COLO668 (cell line): ENCODE data around the gene MLST8.
A peak's percentile ranks its signal among the peaks of the same experiment; 100 is the strongest.
"Not testable (repeated sequence)": the region's sequence is repeated elsewhere in the genome, so short reads cannot be mapped to it uniquely, and the experiment has no call there.

Experiments used
- DNase-seq: peaks from one replicate; lab custom pipeline; 2025; ENCODE audit not compliant: unreplicated experiment; lab: John Stamatoyannopoulos, UW

Gene MLST8

DNA sequence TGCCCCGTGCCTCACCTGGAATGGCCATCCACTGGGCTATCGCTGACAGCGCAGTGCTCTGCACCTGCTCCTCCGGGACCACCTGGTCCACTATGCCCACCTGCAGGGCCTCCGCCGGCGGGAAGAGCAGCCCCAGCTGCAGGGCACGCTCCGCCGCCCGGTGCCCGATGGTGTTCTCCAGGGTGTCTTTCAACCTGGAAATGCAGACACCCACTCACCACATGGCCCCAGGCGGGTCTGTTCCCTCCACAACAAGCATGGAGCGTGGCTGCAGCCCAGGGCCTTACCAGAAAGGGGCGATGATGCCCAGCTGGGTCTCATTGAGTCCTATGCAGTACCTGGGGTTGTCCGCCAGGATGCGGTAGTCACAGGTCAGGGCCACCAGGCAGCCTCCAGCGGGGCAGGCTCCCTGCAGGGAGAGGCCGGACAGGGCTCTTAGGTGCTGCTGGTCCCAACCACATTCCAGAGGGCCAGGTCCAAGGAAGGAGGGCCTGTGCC is 37.8 kb downstream of the MLST8 start:
- DNase-seq: no peak

DNA sequence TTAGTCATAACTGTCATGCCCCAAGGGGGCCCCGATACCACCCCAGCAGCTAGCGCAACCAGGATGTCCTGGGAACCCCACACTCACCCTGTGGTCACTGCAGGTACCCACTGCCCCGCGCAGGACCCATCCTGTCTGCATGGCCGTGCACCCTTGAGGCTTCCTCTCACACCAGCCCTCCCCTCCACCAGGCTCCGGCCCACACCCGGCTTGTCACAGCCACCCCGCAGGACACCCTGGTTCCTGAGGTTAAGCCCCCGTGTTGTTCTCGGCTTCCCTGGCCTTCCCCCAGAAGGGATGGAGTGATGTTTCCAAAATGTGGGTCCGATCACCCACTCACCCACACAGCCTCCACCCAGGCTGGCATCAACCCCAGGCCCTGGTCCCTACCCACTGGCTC is 38.5 kb downstream of the MLST8 start:
- no peak for DNase-seq

DNA sequence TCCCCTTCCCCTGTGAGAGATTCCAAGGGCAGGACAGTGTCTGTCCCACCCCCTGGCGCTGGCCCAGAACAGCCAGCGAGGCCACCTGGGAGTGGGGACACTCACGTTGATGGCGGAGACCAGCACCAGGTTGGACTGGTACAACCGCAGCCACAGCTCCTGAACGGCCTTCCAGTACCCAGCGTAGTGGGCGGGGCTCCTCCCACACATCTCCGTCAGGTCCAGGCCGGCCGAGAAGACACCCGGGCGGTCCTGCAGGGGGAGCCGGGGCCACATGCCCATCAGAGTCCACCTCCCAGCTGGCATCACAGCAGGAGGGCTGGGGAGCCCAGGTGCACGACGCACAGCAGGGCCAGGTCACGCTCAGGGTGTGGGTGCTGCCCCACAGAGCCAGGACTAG is 39.0 kb downstream of the MLST8 start:
- DNase-seq: peak; percentile 45

DNA sequence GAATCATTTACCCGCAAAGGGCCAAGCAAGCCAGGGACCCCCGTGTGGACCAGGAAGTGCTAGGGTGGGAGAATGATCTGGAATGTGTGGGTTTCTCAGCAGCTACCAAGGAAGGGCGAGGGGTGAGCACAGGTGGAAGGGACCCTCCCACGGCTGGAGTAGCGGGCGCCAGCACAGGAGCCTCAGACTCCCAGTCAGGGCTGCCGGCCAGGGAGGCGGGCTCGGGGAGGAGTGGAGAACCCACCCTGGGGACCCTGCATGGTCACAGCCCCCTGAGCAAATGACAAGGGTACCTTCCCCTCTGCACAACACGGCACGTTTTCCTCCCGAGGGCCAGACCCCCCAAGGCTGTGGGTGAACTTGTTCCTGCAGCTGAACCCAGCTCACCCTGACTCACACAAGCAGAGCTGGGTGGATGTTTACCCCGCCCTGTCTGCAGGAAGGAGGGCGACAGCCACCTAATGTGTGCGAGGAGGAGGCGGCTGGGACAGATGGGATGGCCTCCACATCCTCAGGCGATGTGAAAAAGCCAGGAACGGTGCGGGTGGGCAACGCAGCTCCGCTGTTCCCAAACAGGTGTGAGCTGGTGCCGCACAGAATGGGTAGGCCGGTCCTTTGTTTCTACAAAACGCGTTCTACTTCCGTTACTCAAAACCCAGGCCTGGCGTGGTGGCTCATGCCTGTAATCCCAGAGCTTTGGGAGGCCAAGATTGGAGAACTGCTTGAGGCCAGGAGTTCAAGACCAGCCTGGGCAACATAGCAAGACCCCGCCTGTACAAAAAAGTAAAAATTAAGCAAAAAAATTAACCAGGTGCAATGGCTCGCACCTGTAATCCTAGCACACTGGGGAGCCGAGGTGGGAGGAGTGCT is 39.9 kb downstream of the MLST8 start:
- DNase-seq: no peak

DNA sequence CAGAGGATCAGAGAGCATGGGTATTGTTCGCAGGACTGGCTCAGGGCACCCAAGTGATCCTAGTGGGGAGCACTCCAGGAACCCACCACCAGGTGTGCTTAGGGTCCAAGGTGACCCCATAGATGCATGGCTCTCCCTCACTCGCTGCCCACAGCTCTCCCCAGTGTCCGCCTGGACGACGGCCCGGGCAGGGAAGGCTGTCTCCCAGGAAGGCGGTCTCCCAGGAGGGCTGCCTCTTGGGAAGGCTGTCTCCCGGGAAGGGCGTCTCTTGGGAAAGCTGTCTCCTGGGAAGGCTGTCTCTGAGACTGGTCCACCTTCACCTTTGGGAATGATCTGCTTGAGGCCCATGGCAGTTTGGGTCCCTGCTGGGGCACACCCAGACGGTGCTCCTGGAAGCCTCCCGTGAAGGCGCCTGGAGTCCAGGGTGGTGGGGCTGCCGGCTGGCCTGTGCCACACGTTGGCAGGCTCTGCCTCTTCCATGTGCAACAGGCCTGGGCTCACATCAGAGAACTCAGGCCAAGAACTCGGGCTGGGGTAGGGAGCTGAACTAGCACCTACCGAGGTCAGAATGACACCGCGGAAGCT is 41.1 kb downstream of the MLST8 start:
- no peak for DNase-seq

DNA sequence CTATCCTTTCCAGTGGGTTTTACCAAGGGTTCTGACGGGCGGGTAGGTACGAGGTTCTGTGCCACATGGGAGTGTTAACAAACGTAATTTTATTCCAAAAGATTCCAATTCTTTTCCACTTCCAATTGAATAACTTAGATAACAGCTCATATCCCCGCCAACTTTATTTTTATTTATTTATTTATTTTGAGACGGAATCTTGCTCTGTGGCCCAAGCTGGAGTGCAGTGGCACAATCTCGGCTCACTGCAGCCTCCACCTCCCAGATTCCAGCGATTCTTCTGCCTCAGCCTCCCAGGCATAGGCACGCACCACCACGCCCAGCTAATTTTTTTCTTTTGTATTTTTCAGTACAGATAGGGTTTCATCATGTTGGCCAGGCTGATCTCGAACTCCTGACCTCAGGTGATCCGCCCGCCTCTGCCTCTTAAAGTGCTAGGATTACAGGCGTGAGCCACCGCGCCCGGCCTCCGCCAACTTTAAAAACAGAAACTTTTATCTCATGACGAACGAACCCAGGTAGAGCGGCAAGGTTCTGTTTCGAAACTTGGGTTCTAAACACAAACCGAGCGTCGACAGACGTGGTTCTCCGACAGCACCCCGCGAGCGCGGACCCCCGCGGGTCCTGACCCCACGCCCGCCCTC is 45.5 kb downstream of the MLST8 start:
- DNase-seq: no peak

DNA sequence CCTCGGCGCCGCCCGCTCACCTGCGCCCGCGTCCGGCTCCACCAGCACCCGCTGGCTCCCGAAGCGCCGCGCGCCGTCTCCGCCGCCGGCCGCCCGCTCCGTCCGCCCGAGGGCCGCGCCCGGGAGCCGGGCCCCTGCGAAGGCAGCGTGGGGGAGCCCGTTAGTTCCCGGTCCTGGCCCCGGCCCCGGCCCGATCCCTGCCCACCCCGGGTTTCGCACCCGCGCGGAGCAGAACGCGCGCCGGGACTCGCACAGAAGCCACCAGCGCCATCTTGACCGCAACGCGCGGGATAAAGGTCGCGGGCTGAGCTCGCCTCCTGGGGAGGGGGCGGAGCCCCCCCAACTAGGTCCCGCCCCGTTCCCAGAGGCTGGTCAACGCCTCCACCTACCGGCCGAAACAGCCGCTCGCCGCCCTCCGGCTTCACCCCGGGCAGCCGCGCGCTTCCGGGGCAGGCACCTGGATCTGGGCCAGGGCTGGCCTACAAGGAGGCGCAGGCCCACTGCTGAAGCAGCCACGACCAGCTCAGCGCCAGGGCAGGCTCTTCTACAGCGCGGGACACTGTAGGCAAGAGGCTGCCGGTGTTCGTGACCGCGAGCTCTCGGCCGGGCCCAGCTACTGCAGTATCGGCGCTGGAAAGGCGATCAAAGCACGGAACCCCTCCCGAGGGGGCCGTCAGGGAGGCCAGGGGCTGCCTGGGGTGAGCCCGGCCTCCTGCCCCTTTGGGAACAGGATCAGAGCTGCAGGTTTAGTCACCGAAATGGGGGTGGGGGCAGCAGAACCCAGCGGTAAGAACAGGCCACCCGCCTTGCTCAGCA is 46.2 kb downstream of the MLST8 start, which contains the start of gene ECI1:
ECI1 (minus strand) TSS at position 292 of the 816 bp plus-strand sequence; CDS start at position 271, 21 bp downstream.
- peak; percentile 97 for DNase-seq

DNA sequence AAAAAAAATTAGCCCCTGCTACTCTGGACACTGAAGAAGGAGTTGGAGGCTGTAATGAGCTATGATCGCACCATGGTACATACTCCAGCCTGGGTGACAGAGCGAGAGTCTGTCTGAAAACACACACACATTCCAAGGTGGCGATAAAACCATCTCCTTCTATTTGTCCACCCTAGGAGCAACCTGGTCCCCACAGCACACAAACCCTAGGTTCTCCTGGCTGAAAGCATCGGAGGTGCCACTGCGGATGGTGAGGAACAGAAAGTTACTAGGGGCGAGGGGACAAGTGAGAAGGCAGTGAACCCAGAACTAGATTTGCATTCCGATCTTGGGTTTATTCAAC is 47.5 kb downstream of the MLST8 start:
- no peak for DNase-seq

DNA sequence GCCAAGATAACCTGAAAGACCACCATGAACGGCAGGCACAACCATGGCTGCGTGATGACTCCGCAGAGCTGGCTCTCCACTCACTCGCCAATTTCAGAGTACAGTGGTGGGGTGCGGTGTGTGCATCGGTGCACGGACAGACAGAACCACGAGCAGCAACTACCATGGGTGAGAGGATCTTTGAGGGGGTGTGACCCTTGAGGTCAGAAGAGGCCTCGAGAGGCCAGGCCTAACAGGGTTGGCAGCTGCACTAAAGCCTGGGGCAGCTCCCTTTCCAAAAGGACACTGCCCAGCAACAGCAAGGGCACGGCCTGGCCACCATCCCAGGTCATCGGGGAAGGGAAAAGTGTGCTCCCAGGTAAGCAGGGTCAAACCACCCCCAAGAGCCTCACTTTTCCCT is 48.0 kb downstream of the MLST8 start:
- no peak for DNase-seq

DNA sequence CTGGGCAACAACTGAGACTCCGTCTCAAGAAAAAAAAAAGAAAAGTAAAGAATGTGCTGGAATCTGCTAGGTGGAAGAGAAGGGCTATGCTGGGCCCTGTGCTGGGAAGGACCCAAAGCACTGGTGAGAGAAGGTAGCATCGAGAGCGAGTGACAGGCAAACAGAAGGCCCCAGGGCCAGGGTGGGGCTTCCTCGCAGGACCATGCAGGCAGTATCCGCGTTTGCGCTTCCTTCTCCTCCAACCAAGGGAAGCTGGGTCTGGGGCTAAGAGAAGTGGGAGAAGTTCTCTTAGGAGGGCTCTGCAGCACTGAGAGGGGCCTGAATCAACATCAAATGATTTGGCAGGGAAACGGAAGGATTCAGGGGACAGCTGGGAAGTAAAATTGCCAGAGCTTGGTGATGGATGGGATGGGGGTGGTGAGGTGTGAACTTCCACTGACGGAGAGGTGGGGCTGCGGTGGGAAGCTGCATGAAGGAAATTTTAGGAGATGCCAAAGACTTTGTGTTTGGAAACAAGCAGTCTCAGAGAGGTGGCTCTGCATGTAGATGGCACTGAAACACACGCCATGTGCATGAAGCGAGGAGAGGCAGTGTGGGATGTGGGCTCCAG is 51.4 kb downstream of the MLST8 start:
- DNase-seq: no peak

DNA sequence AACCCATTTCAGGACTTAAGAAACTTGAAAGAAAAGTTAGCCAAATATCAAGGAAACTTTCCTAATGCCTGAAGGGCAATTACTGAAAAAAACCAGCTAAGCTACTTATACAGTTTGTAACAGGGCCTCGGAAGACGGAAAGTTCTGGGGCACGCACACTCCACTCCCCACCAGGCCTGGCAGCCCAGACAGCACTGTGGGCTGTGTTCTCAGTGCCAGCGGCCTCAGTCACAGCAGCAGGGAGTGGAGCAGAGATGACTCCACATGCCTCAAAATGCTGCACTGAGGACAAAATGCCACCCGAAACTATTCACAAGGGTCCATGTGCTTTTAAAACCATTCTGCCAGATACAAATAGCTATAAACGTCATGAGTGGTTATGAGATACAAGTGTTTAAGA is 52.5 kb downstream of the MLST8 start:
- DNase-seq: no peak

DNA sequence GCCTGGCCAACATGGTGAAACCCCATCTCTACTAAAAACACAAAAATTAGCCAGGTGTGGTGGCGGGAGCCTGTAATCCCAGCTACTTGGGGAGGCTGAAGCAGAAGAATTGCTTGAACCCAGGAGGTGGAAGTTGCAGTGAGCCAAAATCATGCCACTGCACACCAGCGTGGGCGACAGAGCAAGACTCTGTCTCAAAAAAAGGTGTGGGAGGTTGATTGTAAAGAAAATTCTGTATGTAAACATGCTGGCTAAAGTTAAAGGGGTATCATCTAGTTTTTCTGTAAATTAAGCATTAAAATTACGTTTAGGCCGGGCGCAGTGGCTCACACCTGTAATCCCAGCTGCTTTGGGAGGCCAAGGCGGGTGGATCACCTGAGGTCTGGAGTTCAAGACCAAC is 53.3 kb downstream of the MLST8 start:
- not testable (repeated sequence) for DNase-seq
